ENCODE measurements around the gene PITPNM2. TPM values are rescaled to one million over a fixed set of nuclear protein-coding genes. Genes with fewer than 3 reads are reported as not detected.
A peak's percentile ranks its signal among the peaks of the same experiment; 100 is the strongest.
"Not testable (repeated sequence)": the region's sequence is repeated elsewhere in the genome, so short reads cannot be mapped to it uniquely, and the experiment has no call there.

PITPNM2 gene
- total RNA-seq, 2 experiments from 2014 or later, result 8.1 to 9.3 TPM

GRCh38 chr12:123111498-123112165 is 39.3 kb downstream of the PITPNM2 start:
- H3K27me3 Mint-ChIP-seq, result no peaks in the 10 kb centered on the region
- peaks cover 19% of the 10 kb centered on the region for H3K4me1 Mint-ChIP-seq
- no peak overlapping the region for H3K4me3 Mint-ChIP-seq
- peaks cover 5% of the 10 kb centered on the region for H3K36me3 Mint-ChIP-seq (ENCODE audit: low read depth)
- ChIA-PET CTCF (no interaction called here), POLR2A (no interaction called here)
- H3K9me3 Mint-ChIP-seq, result no peaks in the 10 kb centered on the region
- H3K27ac Mint-ChIP-seq, result no peak overlapping the region
- DNase-seq, result no peak

DNA sequence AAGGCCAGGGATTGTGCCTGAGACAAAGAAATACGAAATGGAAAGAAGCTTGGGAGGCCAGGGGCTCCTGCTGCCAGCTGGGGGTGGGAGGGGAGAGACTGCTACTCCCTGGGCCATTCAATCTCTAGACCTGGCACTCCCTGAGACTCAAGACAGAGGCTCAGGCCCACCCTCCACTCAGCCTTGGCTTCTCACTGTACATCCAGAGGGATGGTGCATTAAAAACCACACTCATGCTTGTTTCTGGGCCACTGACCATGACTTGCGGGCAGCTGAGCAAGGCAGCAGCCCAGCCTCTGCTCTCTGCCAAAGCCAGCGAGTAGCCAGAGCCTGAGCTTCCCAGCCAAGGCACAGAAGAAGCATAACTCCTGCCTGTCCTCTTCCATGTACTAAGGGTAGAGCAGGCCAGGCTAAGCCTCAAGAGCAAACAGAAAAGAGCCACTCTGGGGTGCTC is 41.5 kb downstream of the PITPNM2 start:
- CTCF ChIA-PET, result interaction anchor here (1.2 kb wide), 1 partner anchor 11 kb away, joined by 4 read pairs; no protein-coding TSS in a partner anchor

GRCh38 chr12:123108682-123109066 is 42.2 kb downstream of the PITPNM2 start:
- H3K4me3 Mint-ChIP-seq, result no peak overlapping the region
- H3K4me1 Mint-ChIP-seq, result peaks cover 32% of the 10 kb centered on the region
- peaks cover 5% of the 10 kb centered on the region for H3K36me3 Mint-ChIP-seq (ENCODE audit: low read depth)
- H3K27me3 Mint-ChIP-seq, result no peaks in the 10 kb centered on the region
- H3K27ac Mint-ChIP-seq, result no peak overlapping the region
- no peak for DNase-seq
- POLR2A ChIA-PET, result interaction anchor here (1.1 to 6.1 kb wide), 4 partner anchors 10 to 275 kb away, joined by 3 to 80 read pairs (median 24); partner anchors contain the start of genes KMT5A, MPHOSPH9 and MTRFR
- no peaks in the 10 kb centered on the region for H3K9me3 Mint-ChIP-seq
- CTCF ChIA-PET, result no interaction called here

More for the DNA sequence above, 41.5 kb downstream of the PITPNM2 start:
- Mint-ChIP-seq H3K4me1 (peaks cover 32% of the 10 kb centered on the region), H3K36me3 (ENCODE audit: low read depth) (peaks cover 5% of the 10 kb centered on the region), H3K4me3 (no peak overlapping the region), H3K9me3 (no peaks in the 10 kb centered on the region), H3K27me3 (no peaks in the 10 kb centered on the region), H3K27ac (no peak overlapping the region)
- POLR2A ChIA-PET, result interaction anchor here (6.1 kb wide), 1 partner anchor 10 kb away, joined by 80 read pairs; no protein-coding TSS in a partner anchor
- no peak for DNase-seq

- Mint-ChIP-seq H3K27me3 (no peaks in the 10 kb centered on the region), H3K27ac (peak overlapping the region; percentile 93), H3K36me3 (ENCODE audit: low read depth) (peaks cover 5% of the 10 kb centered on the region), H3K4me3 (no peak overlapping the region), H3K4me1 (peaks cover 32% of the 10 kb centered on the region), H3K9me3 (no peaks in the 10 kb centered on the region)
- ChIA-PET CTCF (interaction anchor here (0.6 to 2.6 kb wide), 3 partner anchors 11 to 258 kb away, joined by 3 to 17 read pairs (median 4); no protein-coding TSS in a partner anchor), POLR2A (interaction anchor here (0.7 to 6.1 kb wide), 13 partner anchors 11 to 276 kb away, joined by 3 to 80 read pairs (median 6); partner anchors contain the start of genes KMT5A, MPHOSPH9, MTRFR and OGFOD2)
- no peak for DNase-seq
Observed at GRCh38 chr12:123107926-123108681, 42.8 kb downstream of the PITPNM2 start.

GRCh38 chr12:123106640-123107359 is 44.1 kb downstream of the PITPNM2 start:
- POLR2A ChIA-PET, result interaction anchor here (0.6 to 6.1 kb wide), 19 partner anchors 12 to 221 kb away, joined by 3 to 80 read pairs (median 4); partner anchors contain the start of genes MPHOSPH9, MTRFR, OGFOD2 and PITPNM2
- H3K4me1 Mint-ChIP-seq, result peaks cover 39% of the 10 kb centered on the region

GRCh38 chr12:123105211-123105826 is 45.6 kb downstream of the PITPNM2 start:
- H3K27ac Mint-ChIP-seq, result peak overlapping the region; percentile 59
- H3K27me3 Mint-ChIP-seq, result no peaks in the 10 kb centered on the region
- H3K4me3 Mint-ChIP-seq, result no peak overlapping the region
- H3K4me1 Mint-ChIP-seq, result peaks cover 39% of the 10 kb centered on the region
- DNase-seq, result no peak
- ChIA-PET CTCF (interaction anchor here (2.6 kb wide), 1 partner anchor 29 kb away, joined by 17 read pairs; no protein-coding TSS in a partner anchor), POLR2A (interaction anchor here (0.6 to 6.1 kb wide), 6 partner anchors 11 to 260 kb away, joined by 3 to 80 read pairs (median 10); no protein-coding TSS in a partner anchor)
- H3K9me3 Mint-ChIP-seq, result no peaks in the 10 kb centered on the region
- peaks cover 5% of the 10 kb centered on the region for H3K36me3 Mint-ChIP-seq (ENCODE audit: low read depth)

More at GRCh38 chr12:123106640-123107359, 44.1 kb downstream of the PITPNM2 start:
- Mint-ChIP-seq H3K9me3 (no peaks in the 10 kb centered on the region), H3K36me3 (ENCODE audit: low read depth) (peaks cover 5% of the 10 kb centered on the region), H3K4me3 (peak overlapping the region; percentile 37), H3K27ac (peak overlapping the region; percentile 93), H3K27me3 (no peaks in the 10 kb centered on the region)
- CTCF ChIA-PET, result interaction anchor here (0.6 to 2.6 kb wide), 9 partner anchors 12 to 131 kb away, joined by 3 to 17 read pairs (median 3); partner anchors contain the start of genes MPHOSPH9 and MTRFR
- DNase-seq, result peak; percentile 85

DNA sequence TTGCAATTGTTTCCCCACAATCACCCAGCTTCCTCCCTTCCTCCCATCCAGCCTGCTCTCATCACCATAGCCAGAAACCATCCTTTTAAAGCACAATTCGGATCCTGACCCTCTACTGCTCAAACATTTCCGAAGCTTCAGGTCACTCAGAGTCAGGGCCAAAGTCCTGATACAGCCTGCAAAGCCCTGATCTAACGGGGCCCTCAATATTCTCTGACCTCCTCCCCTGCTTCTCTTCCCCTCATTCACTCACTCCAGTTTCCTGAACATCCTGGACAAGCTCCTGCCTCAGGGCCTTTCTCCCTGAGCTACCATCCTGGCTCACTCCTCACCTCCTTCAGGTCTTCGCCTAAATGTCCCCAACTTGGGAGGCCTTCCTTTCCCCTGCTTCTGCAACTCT is 46.1 kb downstream of the PITPNM2 start:
- Mint-ChIP-seq H3K36me3 (ENCODE audit: low read depth) (peaks cover 5% of the 10 kb centered on the region), H3K4me1 (peaks cover 39% of the 10 kb centered on the region), H3K4me3 (no peak overlapping the region), H3K27me3 (no peaks in the 10 kb centered on the region), H3K27ac (peak overlapping the region; percentile 59), H3K9me3 (no peaks in the 10 kb centered on the region)
- CTCF ChIA-PET, result no interaction called here
- POLR2A ChIA-PET, result interaction anchor here (0.8 to 6.1 kb wide), 4 partner anchors 10 to 130 kb away, joined by 3 to 80 read pairs (median 10); no protein-coding TSS in a partner anchor
- DNase-seq, result no peak

GRCh38 chr12:123104094-123104493 is 46.8 kb downstream of the PITPNM2 start:
- H3K27me3 Mint-ChIP-seq; H3K36me3 Mint-ChIP-seq (ENCODE audit: low read depth); H3K9me3 Mint-ChIP-seq; CTCF ChIA-PET; H3K27ac Mint-ChIP-seq; H3K4me3 Mint-ChIP-seq; DNase-seq: not testable (repeated sequence)
- H3K4me1 Mint-ChIP-seq, result peaks cover 39% of the 10 kb centered on the region
- POLR2A ChIA-PET, result interaction anchor here (0.7 to 6.1 kb wide), 2 partner anchors 15 to 34 kb away, joined by 3 to 80 read pairs; no protein-coding TSS in a partner anchor

GRCh38 chr12:123102781-123103503 is 47.9 kb downstream of the PITPNM2 start:
- ChIA-PET CTCF (no interaction called here), POLR2A (interaction anchor here (0.7 to 0.9 kb wide), 2 partner anchors 27 to 32 kb away, joined by 3 to 4 read pairs; no protein-coding TSS in a partner anchor)
- no peak for DNase-seq
- Mint-ChIP-seq H3K36me3 (ENCODE audit: low read depth) (peaks cover 5% of the 10 kb centered on the region), H3K4me3 (no peak overlapping the region), H3K27me3 (no peaks in the 10 kb centered on the region), H3K9me3 (no peaks in the 10 kb centered on the region), H3K4me1 (peaks cover 37% of the 10 kb centered on the region), H3K27ac (no peak overlapping the region)

- CTCF ChIA-PET, result no interaction called here
- Mint-ChIP-seq H3K9me3 (no peaks in the 10 kb centered on the region), H3K4me1 (peaks cover 31% of the 10 kb centered on the region), H3K4me3 (no peak overlapping the region), H3K36me3 (ENCODE audit: low read depth) (no peaks in the 10 kb centered on the region), H3K27ac (no peak overlapping the region), H3K27me3 (no peaks in the 10 kb centered on the region)
- POLR2A ChIA-PET, result interaction anchor here (0.9 kb wide), 1 partner anchor 27 kb away, joined by 4 read pairs; no protein-coding TSS in a partner anchor
- no peak for DNase-seq
Observed at GRCh38 chr12:123102366-123102765, 48.5 kb downstream of the PITPNM2 start.

GRCh38 chr12:123101526-123101925 is 49.4 kb downstream of the PITPNM2 start:
- Mint-ChIP-seq H3K36me3 (ENCODE audit: low read depth) (no peaks in the 10 kb centered on the region), H3K4me1 (peaks cover 23% of the 10 kb centered on the region), H3K27ac (no peak overlapping the region), H3K9me3 (no peaks in the 10 kb centered on the region), H3K4me3 (no peak overlapping the region), H3K27me3 (no peaks in the 10 kb centered on the region)
- ChIA-PET CTCF (no interaction called here), POLR2A (interaction anchor here (0.9 kb wide), 1 partner anchor 8 kb away, joined by 3 read pairs; no protein-coding TSS in a partner anchor)
- DNase-seq, result no peak

All from activated CD4-positive, alpha-beta memory T cell treated with anti-CD3 and anti-CD28 coated beads, Interleukin-2, amount 10 ng/mL, durations not matched to agents 7 days and 5 days (primary cell).